ENCODE results near the gene SMIM23.

- TF ChIP-seq EP300 (IDR thresholded peaks at IDR 0.05; ENCODE audit: low read depth in 2 of 2, low read length in 2 of 2) (no peak), EP300 (CRISPR knock-in tag; IDR thresholded peaks at IDR 0.05; ENCODE audit: borderline replicate concordance) (no peak), ZNF12 (CRISPR knock-in tag; IDR thresholded peaks at IDR 0.05) (no peak), SIX4 (CRISPR knock-in tag; IDR thresholded peaks at IDR 0.05) (no peak)
These were observed 47.1 kb upstream of the SMIM23 start for GRCh38 chr5:171738501-171738900.
